Measurements from ENCODE around the gene FSIP1. TPM values are rescaled to one million over a fixed set of nuclear protein-coding genes. Genes with fewer than 3 reads are reported as not detected.

Gene FSIP1
- total RNA-seq, 6 donors from 2014 or later: 0.26 to 3.2 (median 0.79) TPM; not detected in 2

DNA sequence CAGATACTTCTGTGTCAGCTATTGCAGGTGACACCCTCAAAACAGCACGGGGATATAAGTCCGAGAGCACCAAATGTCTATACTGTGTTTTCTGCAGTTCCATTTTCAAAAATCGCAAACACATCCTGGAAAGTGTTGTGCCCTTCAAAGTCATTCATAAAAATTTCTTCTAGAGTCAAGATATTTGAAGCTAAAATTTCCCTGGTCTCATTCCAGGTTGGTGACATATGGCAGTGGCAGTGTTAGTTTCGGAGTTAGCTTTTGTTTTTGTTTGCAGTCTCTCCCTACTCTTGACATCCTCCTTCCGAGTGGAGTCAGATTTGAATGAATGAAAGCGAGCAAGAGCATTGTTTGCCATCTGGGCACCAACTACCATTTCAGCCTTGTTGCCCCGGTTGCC is 3.2 kb upstream of the FSIP1 start:
- Histone ChIP-seq H3K4me3 (no peak overlapping the region), H3K36me3 (no peaks in the 10 kb centered on the region), H3K27me3 (no peaks in the 10 kb centered on the region), H3K27ac (no peak overlapping the region), H3K4me1 (peaks cover 13 to 42% (median 23%) of the 10 kb centered on the region in 4 donors), H3K9me3 (no peaks in the 10 kb centered on the region)
- DNase-seq (no peak), ATAC-seq (ENCODE audit: low FRiP score in 2 of 2) (no peak)
- WGBS, 2 donors: 58 to 68% methylated on average over 7 of the region's 7 CpGs
- no peak for TF ChIP-seq EP300 (IDR thresholded peaks at IDR 0.05)
- TF ChIP-seq, protein P1, sequence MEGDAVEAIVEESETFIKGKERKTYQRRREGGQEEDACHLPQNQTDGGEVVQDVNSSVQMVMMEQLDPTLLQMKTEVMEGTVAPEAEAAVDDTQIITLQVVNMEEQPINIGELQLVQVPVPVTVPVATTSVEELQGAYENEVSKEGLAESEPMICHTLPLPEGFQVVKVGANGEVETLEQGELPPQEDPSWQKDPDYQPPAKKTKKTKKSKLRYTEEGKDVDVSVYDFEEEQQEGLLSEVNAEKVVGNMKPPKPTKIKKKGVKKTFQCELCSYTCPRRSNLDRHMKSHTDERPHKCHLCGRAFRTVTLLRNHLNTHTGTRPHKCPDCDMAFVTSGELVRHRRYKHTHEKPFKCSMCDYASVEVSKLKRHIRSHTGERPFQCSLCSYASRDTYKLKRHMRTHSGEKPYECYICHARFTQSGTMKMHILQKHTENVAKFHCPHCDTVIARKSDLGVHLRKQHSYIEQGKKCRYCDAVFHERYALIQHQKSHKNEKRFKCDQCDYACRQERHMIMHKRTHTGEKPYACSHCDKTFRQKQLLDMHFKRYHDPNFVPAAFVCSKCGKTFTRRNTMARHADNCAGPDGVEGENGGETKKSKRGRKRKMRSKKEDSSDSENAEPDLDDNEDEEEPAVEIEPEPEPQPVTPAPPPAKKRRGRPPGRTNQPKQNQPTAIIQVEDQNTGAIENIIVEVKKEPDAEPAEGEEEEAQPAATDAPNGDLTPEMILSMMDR (IDR thresholded peaks at IDR 0.05): no peak
- no peak for TF ChIP-seq POLR2A (IDR thresholded peaks at IDR 0.05)
- no peak for TF ChIP-seq POLR2AphosphoS5 (IDR thresholded peaks at IDR 0.05)

DNA sequence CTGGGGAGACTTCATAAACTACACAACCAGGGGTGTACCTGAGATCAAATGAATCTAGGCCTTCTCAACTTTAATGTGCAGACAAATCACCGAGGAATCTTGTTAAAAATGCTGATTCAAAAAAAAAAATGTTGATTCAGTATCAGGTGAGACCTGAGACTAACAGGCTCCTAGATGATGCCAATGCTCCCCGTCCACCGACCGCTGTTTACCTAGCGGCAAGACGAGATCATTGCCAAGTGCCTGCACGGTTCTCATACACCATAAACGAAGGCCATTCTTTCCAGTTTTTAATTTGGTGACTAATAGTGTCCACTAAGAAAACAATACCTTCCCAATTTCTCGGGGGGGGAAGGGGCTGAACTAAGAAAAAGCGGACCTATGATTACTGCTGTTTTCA is 2.5 kb upstream of the FSIP1 start:
- Histone ChIP-seq H3K4me3 (no peak overlapping the region), H3K4me1 (peaks cover 13 to 42% (median 23%) of the 10 kb centered on the region in 4 donors), H3K9me3 (no peaks in the 10 kb centered on the region), H3K27me3 (no peaks in the 10 kb centered on the region), H3K27ac (no peak overlapping the region), H3K36me3 (no peaks in the 10 kb centered on the region)
- no peak for ATAC-seq (ENCODE audit: low FRiP score in 2 of 2)
- DNase-seq: no peak
- 72% methylated on average over 10 of the region's 10 CpGs for WGBS, 2 donors
- TF ChIP-seq, protein P1 (IDR thresholded peaks at IDR 0.05): no peak
- TF ChIP-seq POLR2AphosphoS5 (IDR thresholded peaks at IDR 0.05) (no peak), EP300 (IDR thresholded peaks at IDR 0.05) (no peak), POLR2A (IDR thresholded peaks at IDR 0.05) (no peak)

DNA sequence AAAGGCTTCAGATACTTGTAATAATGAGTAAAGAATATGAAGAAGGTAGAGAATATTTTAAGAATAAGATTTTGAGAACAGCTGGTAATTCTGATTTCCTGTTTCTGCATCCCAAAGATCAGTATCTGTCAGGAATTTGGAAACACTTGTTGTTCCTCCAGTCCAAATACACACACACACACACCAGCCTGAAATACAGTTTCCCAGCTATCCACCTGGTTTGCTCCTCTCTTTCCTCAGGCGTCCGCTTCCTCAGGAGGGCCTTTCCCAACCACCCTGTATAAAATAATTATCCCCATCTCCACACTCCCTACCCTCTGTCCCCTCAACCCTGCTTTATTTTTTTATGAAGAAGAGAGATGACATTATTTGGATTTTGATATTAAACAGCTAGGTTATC is 2.0 kb upstream of the FSIP1 start:
- H3K36me3 ChIP-seq: no peaks in the 10 kb centered on the region
- ATAC-seq (ENCODE audit: low FRiP score in 2 of 2) (no peak), DNase-seq (no peak)
- no peak overlapping the region for H3K27ac ChIP-seq
- H3K4me1 ChIP-seq: peaks cover 13 to 42% (median 23%) of the 10 kb centered on the region in 4 donors
- WGBS, 2 donors: 82 to 85% methylated on average over 2 of the region's 2 CpGs
- no peak overlapping the region for H3K4me3 ChIP-seq
- H3K9me3 ChIP-seq: no peaks in the 10 kb centered on the region
- no peak for TF ChIP-seq POLR2A (IDR thresholded peaks at IDR 0.05)
- TF ChIP-seq, protein P1 (IDR thresholded peaks at IDR 0.05): no peak
- no peak for TF ChIP-seq EP300 (IDR thresholded peaks at IDR 0.05)
- no peak for TF ChIP-seq POLR2AphosphoS5 (IDR thresholded peaks at IDR 0.05)
- no peaks in the 10 kb centered on the region for H3K27me3 ChIP-seq

DNA sequence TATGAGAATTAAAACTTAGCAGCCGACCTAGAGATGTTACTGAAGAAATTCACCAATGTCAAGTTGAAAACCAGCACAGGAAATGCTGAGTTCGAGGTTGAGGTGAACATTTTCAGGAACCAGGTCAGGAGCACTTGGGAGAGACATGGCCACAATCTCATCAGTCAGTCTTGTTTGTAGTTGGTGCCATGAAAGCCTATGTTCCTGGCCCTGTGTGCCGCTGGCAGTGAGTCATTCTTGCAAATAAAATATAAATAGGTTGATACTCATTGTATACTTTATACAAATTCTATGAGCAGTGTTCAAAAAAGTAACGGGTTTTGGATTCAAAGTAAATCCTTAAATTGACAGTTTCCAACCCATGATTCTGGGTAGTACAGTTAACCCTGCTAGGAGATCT is 1.5 kb upstream of the FSIP1 start:
- TF ChIP-seq POLR2AphosphoS5 (IDR thresholded peaks at IDR 0.05) (no peak), POLR2A (IDR thresholded peaks at IDR 0.05) (no peak), EP300 (IDR thresholded peaks at IDR 0.05) (no peak)
- TF ChIP-seq, protein P1 (IDR thresholded peaks at IDR 0.05): no peak
- Histone ChIP-seq H3K9me3 (no peaks in the 10 kb centered on the region), H3K4me3 (peak overlapping the region in 1 of 4 donors; percentile 78), H3K27me3 (no peaks in the 10 kb centered on the region), H3K4me1 (peaks cover 13 to 42% (median 23%) of the 10 kb centered on the region in 4 donors), H3K27ac (peak overlapping the region in 2 of 4 donors; percentile 83 to 86), H3K36me3 (no peaks in the 10 kb centered on the region)
- ATAC-seq (ENCODE audit: low FRiP score in 2 of 2): no peak
- no peak for DNase-seq
- WGBS, 2 donors: 30 to 44% methylated on average over 4 of the region's 4 CpGs

DNA sequence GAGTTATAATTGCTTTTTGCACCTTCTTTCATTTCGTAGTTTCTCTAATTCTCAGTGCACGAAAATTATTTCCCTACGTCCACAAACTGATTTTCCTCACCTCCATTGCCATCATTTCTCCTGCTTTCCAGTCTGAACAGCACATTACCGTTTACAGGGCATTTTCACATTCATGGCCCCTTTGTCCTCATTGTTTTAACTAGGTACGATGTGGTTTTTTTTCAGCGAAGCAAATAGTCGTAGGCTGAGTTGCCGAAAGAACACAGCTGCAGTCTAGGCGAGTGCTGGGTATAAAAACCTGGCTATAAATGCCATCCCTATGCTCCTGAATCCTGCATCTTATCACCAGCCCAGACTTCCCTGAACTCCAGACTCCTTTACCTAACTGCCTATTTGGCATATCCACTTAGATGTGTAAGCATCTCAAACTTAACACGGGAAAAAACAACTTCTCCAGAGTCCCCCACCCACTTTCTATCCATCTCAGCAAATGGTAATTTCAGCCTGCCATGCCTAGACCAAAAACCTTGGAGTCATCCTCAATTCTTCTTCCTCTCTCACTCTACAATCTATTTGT is 691 bp upstream of the FSIP1 start:
- peak overlapping the region; percentile 50 to 86 (median 78) for H3K27ac ChIP-seq
- peak overlapping the region; percentile 52 to 94 (median 75) for H3K4me3 ChIP-seq
- no peak for ATAC-seq (ENCODE audit: low FRiP score in 2 of 2)

More for the DNA sequence above, 691 bp upstream of the FSIP1 start:
- Histone ChIP-seq H3K27me3 (no peaks in the 10 kb centered on the region), H3K36me3 (no peaks in the 10 kb centered on the region), H3K4me1 (peaks cover 13 to 42% (median 23%) of the 10 kb centered on the region in 4 donors), H3K9me3 (no peaks in the 10 kb centered on the region)
- 2 to 3% methylated on average over 10 of the region's 10 CpGs for WGBS, 2 donors
- no peak for DNase-seq
- no peak for TF ChIP-seq POLR2AphosphoS5 (IDR thresholded peaks at IDR 0.05)
- no peak for TF ChIP-seq POLR2A (IDR thresholded peaks at IDR 0.05)
- TF ChIP-seq EP300 (IDR thresholded peaks at IDR 0.05): no peak
- TF ChIP-seq, protein P1 (IDR thresholded peaks at IDR 0.05): no peak

All from upper lobe of left lung (tissue), 6 donors.